ENCODE data around the gene LY86. TPM values are rescaled to one million over a fixed set of nuclear protein-coding genes. Genes with fewer than 3 reads are reported as not detected.

LY86 gene
- total RNA-seq, 2 experiments from 2014 or later: 1.3 to 2.1 TPM

- ChIA-PET CTCF (no interaction called here), POLR2A (no interaction called here)
- Histone ChIP-seq H3K27ac (ENCODE audit: low read depth in 1 of 2, low read length in 2 of 2) (no peak overlapping the region), H3K4me3 (ENCODE audit: low read length) (no peak overlapping the region), H3K4me1 (ENCODE audit: insufficient read depth, low read length) (no peaks in the 10 kb centered on the region), H3K27me3 (ENCODE audit: control insufficient read depth in 1 of 2, insufficient read depth in 2 of 2, low read length in 2 of 2) (no peaks in the 10 kb centered on the region), H3K36me3 (ENCODE audit: insufficient read depth, low read length) (no peaks in the 10 kb centered on the region), H3K9me3 (ENCODE audit: control insufficient read depth in 1 of 2, insufficient read depth in 1 of 2, low read length in 2 of 2) (no peaks in the 10 kb centered on the region)
- ATAC-seq (ENCODE audit: poor library complexity) (no peak), DNase-seq (no peak)
- H3K4me1 Mint-ChIP-seq (ENCODE audit: low read depth): peaks cover 27% of the 10 kb centered on the region
- no peaks in the 10 kb centered on the region for H3K27me3 Mint-ChIP-seq
- H3K9me3 Mint-ChIP-seq: no peaks in the 10 kb centered on the region
- TF ChIP-seq, protein P1, sequence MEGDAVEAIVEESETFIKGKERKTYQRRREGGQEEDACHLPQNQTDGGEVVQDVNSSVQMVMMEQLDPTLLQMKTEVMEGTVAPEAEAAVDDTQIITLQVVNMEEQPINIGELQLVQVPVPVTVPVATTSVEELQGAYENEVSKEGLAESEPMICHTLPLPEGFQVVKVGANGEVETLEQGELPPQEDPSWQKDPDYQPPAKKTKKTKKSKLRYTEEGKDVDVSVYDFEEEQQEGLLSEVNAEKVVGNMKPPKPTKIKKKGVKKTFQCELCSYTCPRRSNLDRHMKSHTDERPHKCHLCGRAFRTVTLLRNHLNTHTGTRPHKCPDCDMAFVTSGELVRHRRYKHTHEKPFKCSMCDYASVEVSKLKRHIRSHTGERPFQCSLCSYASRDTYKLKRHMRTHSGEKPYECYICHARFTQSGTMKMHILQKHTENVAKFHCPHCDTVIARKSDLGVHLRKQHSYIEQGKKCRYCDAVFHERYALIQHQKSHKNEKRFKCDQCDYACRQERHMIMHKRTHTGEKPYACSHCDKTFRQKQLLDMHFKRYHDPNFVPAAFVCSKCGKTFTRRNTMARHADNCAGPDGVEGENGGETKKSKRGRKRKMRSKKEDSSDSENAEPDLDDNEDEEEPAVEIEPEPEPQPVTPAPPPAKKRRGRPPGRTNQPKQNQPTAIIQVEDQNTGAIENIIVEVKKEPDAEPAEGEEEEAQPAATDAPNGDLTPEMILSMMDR (IDR thresholded peaks at IDR 0.05): no peak
- H3K36me3 Mint-ChIP-seq (ENCODE audit: low read depth): no peaks in the 10 kb centered on the region
- no peak overlapping the region for H3K4me3 Mint-ChIP-seq
- H3K27ac Mint-ChIP-seq: no peak overlapping the region
- intact Hi-C loops (cut with DNase I, micrococcal nuclease): no loop called here
These were observed 42.5 kb downstream of the LY86 start for GRCh38 chr6:6631053-6631452.

- Histone ChIP-seq H3K4me1 (ENCODE audit: insufficient read depth, low read length) (no peaks in the 10 kb centered on the region), H3K27ac (ENCODE audit: low read depth in 1 of 2, low read length in 2 of 2) (no peak overlapping the region), H3K9me3 (ENCODE audit: control insufficient read depth in 1 of 2, insufficient read depth in 1 of 2, low read length in 2 of 2) (no peaks in the 10 kb centered on the region), H3K27me3 (ENCODE audit: control insufficient read depth in 1 of 2, insufficient read depth in 2 of 2, low read length in 2 of 2) (no peaks in the 10 kb centered on the region), H3K36me3 (ENCODE audit: insufficient read depth, low read length) (no peaks in the 10 kb centered on the region), H3K4me3 (ENCODE audit: low read length) (no peak overlapping the region)
- ChIA-PET POLR2A (no interaction called here), CTCF (no interaction called here)
- H3K4me1 Mint-ChIP-seq (ENCODE audit: low read depth): peaks cover 27% of the 10 kb centered on the region
- no peak for DNase-seq
- H3K9me3 Mint-ChIP-seq: no peaks in the 10 kb centered on the region
- H3K27ac Mint-ChIP-seq: no peak overlapping the region
- H3K36me3 Mint-ChIP-seq (ENCODE audit: low read depth): no peaks in the 10 kb centered on the region
- no peak overlapping the region for H3K4me3 Mint-ChIP-seq
- intact Hi-C loops (cut with DNase I, micrococcal nuclease): no loop called here
- H3K27me3 Mint-ChIP-seq: no peaks in the 10 kb centered on the region
- ATAC-seq (ENCODE audit: poor library complexity): no peak
- TF ChIP-seq, protein P1 (IDR thresholded peaks at IDR 0.05): no peak
These were observed 43.2 kb downstream of the LY86 start for GRCh38 chr6:6631534-6632276.

- no peak overlapping the region for H3K4me3 ChIP-seq (ENCODE audit: low read length)
- Mint-ChIP-seq H3K27ac (no peak overlapping the region), H3K36me3 (ENCODE audit: low read depth) (no peaks in the 10 kb centered on the region), H3K4me3 (no peak overlapping the region), H3K27me3 (no peaks in the 10 kb centered on the region), H3K4me1 (ENCODE audit: low read depth) (peaks cover 22% of the 10 kb centered on the region), H3K9me3 (no peaks in the 10 kb centered on the region)
- no peaks in the 10 kb centered on the region for H3K36me3 ChIP-seq (ENCODE audit: insufficient read depth, low read length)
- TF ChIP-seq, protein P1 (IDR thresholded peaks at IDR 0.05): no peak
- ChIA-PET CTCF (no interaction called here), POLR2A (no interaction called here)
- no peaks in the 10 kb centered on the region for H3K4me1 ChIP-seq (ENCODE audit: insufficient read depth, low read length)
- no peaks in the 10 kb centered on the region for H3K9me3 ChIP-seq (ENCODE audit: control insufficient read depth in 1 of 2, insufficient read depth in 1 of 2, low read length in 2 of 2)
- no peak overlapping the region for H3K27ac ChIP-seq (ENCODE audit: low read depth in 1 of 2, low read length in 2 of 2)
- no peaks in the 10 kb centered on the region for H3K27me3 ChIP-seq (ENCODE audit: control insufficient read depth in 1 of 2, insufficient read depth in 2 of 2, low read length in 2 of 2)
- ATAC-seq (ENCODE audit: poor library complexity): peak; percentile 43
- no peak for DNase-seq
- intact Hi-C loops (cut with DNase I, micrococcal nuclease): no loop called here
These were observed 45.6 kb downstream of the LY86 start for GRCh38 chr6:6633898-6634734.
